ENCODE data around the gene FSTL4.

Gene FSTL4

GRCh38 chr5:133337795-133338445, 274.4 kb downstream of the FSTL4 start:
- no peaks in the 10 kb centered on the region for H3K36me3 ChIP-seq (ENCODE audit: control insufficient read depth, insufficient read depth, low read length)
- no peak overlapping the region for H3K9ac ChIP-seq (ENCODE audit: low read length)
- no peak overlapping the region for H3K4me3 ChIP-seq (ENCODE audit: low read length)
- no peaks in the 10 kb centered on the region for H3K9me3 ChIP-seq (ENCODE audit: control insufficient read depth, low read length)
- H3K4me1 ChIP-seq (ENCODE audit: control insufficient read depth, insufficient read depth, low read length), result peaks cover 6% of the 10 kb centered on the region
- no peaks in the 10 kb centered on the region for H3K27me3 ChIP-seq (ENCODE audit: control insufficient read depth, insufficient read depth, low read length)

GRCh38 chr5:133336969-133337410, 275.4 kb downstream of the FSTL4 start:
- Histone ChIP-seq H3K4me3 (ENCODE audit: low read length) (no peak overlapping the region), H3K36me3 (ENCODE audit: control insufficient read depth, insufficient read depth, low read length) (no peaks in the 10 kb centered on the region), H3K4me1 (ENCODE audit: control insufficient read depth, insufficient read depth, low read length) (peaks cover 6% of the 10 kb centered on the region), H3K27me3 (ENCODE audit: control insufficient read depth, insufficient read depth, low read length) (no peaks in the 10 kb centered on the region), H3K9ac (ENCODE audit: low read length) (no peak overlapping the region), H3K9me3 (ENCODE audit: control insufficient read depth, low read length) (no peaks in the 10 kb centered on the region)

DNA sequence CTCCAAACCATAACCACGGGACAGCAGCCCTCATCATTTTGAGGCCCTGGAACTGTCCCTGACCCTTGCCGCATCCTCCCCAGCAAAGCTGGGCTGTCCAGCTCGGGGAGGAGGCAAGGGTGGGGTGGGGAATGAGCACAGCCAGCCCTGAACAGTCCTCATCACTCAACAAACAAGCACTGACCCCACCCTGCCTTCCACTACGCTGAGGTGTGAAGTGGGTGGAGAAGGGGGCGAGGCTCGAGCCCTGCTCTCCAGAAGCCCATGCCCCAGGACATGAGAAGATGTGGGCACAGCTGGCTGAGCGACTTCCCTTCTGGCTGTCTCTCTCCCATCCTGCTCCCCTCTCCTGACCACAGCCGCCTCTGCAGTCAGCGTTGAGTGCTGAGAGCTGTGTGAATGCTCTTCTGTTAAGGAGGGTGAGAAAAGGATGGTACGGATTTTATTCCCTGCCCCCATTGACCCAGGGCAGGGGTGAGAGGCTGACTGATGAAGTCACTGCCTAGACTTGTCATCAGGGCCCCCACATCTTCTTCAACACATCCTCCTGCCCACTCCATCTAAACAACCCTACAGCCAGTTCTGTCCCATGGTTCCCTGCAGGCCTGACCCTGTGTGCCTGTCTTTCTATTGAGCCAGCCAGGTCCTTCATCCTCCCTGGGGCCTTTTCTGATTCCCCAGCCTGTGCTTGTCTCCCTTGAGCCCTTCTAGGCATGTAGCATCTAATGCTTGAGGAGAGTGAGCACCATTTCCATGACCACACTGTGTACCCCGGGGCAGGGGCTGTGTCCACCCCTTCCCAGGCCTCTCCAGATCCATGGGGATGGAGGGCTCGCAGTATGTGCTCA, 276.0 kb downstream of the FSTL4 start:
- H3K4me1 ChIP-seq (ENCODE audit: control insufficient read depth, insufficient read depth, low read length), result peaks cover 6% of the 10 kb centered on the region
- H3K9me3 ChIP-seq (ENCODE audit: control insufficient read depth, low read length), result no peaks in the 10 kb centered on the region
- no peaks in the 10 kb centered on the region for H3K27me3 ChIP-seq (ENCODE audit: control insufficient read depth, insufficient read depth, low read length)
- H3K36me3 ChIP-seq (ENCODE audit: control insufficient read depth, insufficient read depth, low read length), result no peaks in the 10 kb centered on the region
- H3K9ac ChIP-seq (ENCODE audit: low read length), result no peak overlapping the region
- no peak overlapping the region for H3K4me3 ChIP-seq (ENCODE audit: low read length)

GRCh38 chr5:133334796-133335639, 277.3 kb downstream of the FSTL4 start:
- Histone ChIP-seq H3K36me3 (ENCODE audit: control insufficient read depth, insufficient read depth, low read length) (no peaks in the 10 kb centered on the region), H3K4me3 (ENCODE audit: low read length) (no peak overlapping the region), H3K4me1 (ENCODE audit: control insufficient read depth, insufficient read depth, low read length) (peaks cover 6% of the 10 kb centered on the region), H3K27me3 (ENCODE audit: control insufficient read depth, insufficient read depth, low read length) (no peaks in the 10 kb centered on the region), H3K9me3 (ENCODE audit: control insufficient read depth, low read length) (no peaks in the 10 kb centered on the region), H3K9ac (ENCODE audit: low read length) (no peak overlapping the region)

DNA sequence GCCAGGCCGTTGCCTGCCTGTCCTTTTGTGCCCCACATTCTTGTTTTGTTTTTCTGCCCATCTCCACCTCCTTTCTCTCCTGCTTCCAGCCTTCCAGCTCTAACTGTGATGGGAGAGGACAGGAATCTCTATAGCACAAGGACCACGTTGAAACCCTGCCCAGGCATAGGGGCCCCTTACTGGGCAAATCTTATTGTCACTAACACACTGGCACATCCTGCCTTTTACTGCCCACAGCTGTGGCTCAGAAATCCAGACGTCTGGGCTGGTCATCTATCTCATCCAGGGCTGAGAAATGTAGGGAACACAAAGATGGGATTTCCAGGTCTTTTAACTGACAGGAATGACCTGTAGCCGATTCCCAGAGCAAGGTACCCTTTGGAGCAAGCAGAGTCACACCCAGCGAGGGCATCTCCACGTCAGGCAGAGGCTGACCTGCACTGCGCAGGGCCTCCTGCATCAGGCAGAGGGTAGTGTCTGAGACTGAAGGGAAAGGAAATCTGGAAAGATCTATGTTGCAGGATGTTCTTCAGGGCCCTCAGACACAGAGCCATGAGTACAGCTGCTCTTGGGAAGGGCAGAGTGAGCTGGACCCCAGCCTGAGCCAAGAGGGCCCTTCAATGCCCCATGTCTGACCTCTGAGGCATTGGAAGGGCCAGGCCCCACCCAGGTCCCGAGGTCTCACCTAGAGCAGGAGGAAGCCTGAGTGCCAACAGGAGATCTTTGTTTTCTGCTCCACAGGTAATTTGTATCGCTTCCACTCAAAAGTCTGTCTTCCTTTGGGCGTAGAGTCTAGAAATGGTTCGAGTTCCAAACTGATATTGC, 278.8 kb downstream of the FSTL4 start:
- Histone ChIP-seq H3K9ac (ENCODE audit: low read length) (no peak overlapping the region), H3K27me3 (ENCODE audit: control insufficient read depth, insufficient read depth, low read length) (no peaks in the 10 kb centered on the region), H3K4me1 (ENCODE audit: control insufficient read depth, insufficient read depth, low read length) (peaks cover 6% of the 10 kb centered on the region), H3K4me3 (ENCODE audit: low read length) (no peak overlapping the region), H3K36me3 (ENCODE audit: control insufficient read depth, insufficient read depth, low read length) (no peaks in the 10 kb centered on the region), H3K9me3 (ENCODE audit: control insufficient read depth, low read length) (no peaks in the 10 kb centered on the region)

GRCh38 chr5:133332439-133333024, 279.8 kb downstream of the FSTL4 start:
- no peaks in the 10 kb centered on the region for H3K27me3 ChIP-seq (ENCODE audit: control insufficient read depth, insufficient read depth, low read length)
- peaks cover 6% of the 10 kb centered on the region for H3K4me1 ChIP-seq (ENCODE audit: control insufficient read depth, insufficient read depth, low read length)
- no peaks in the 10 kb centered on the region for H3K9me3 ChIP-seq (ENCODE audit: control insufficient read depth, low read length)

GRCh38 chr5:133331941-133332340, 280.4 kb downstream of the FSTL4 start:
- no peak overlapping the region for H3K9ac ChIP-seq (ENCODE audit: low read length)
- H3K27me3 ChIP-seq (ENCODE audit: control insufficient read depth, insufficient read depth, low read length), result no peaks in the 10 kb centered on the region
- H3K9me3 ChIP-seq (ENCODE audit: control insufficient read depth, low read length), result no peaks in the 10 kb centered on the region
- peaks cover 6% of the 10 kb centered on the region for H3K4me1 ChIP-seq (ENCODE audit: control insufficient read depth, insufficient read depth, low read length)
- no peak overlapping the region for H3K4me3 ChIP-seq (ENCODE audit: low read length)
- no peaks in the 10 kb centered on the region for H3K36me3 ChIP-seq (ENCODE audit: control insufficient read depth, insufficient read depth, low read length)

More at GRCh38 chr5:133332439-133333024, 279.8 kb downstream of the FSTL4 start:
- Histone ChIP-seq H3K9ac (ENCODE audit: low read length) (no peak overlapping the region), H3K4me3 (ENCODE audit: low read length) (no peak overlapping the region), H3K36me3 (ENCODE audit: control insufficient read depth, insufficient read depth, low read length) (no peaks in the 10 kb centered on the region)

DNA sequence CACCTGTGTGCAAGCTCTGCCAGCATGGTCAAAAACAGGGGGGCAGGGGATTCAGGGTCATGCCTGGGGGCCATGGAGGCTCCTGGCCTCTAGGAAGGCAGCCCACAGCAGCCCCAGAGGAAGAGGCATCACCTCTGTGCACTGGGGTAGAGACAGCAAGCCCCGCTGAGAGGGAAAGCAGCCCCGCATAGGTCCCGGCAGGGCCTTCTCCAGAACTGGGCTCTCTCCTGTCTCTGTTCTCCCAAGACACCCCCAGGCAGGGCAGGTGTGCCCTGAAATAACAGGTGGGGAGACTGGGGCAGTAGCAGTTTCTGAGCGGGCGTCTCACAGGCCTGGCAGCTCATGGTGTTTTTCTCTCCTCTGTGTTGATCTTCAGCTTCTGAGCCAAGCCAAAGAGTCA, 281.4 kb downstream of the FSTL4 start:
- Histone ChIP-seq H3K9ac (ENCODE audit: low read length) (no peak overlapping the region), H3K4me3 (ENCODE audit: low read length) (no peak overlapping the region), H3K36me3 (ENCODE audit: control insufficient read depth, insufficient read depth, low read length) (no peaks in the 10 kb centered on the region), H3K4me1 (ENCODE audit: control insufficient read depth, insufficient read depth, low read length) (peaks cover 5% of the 10 kb centered on the region), H3K9me3 (ENCODE audit: control insufficient read depth, low read length) (no peaks in the 10 kb centered on the region), H3K27me3 (ENCODE audit: control insufficient read depth, insufficient read depth, low read length) (no peaks in the 10 kb centered on the region)

GRCh38 chr5:133328800-133329199, 283.5 kb downstream of the FSTL4 start:
- no peaks in the 10 kb centered on the region for H3K4me1 ChIP-seq (ENCODE audit: control insufficient read depth, insufficient read depth, low read length)
- H3K4me3 ChIP-seq (ENCODE audit: low read length), result no peak overlapping the region
- H3K9ac ChIP-seq (ENCODE audit: low read length), result no peak overlapping the region

DNA sequence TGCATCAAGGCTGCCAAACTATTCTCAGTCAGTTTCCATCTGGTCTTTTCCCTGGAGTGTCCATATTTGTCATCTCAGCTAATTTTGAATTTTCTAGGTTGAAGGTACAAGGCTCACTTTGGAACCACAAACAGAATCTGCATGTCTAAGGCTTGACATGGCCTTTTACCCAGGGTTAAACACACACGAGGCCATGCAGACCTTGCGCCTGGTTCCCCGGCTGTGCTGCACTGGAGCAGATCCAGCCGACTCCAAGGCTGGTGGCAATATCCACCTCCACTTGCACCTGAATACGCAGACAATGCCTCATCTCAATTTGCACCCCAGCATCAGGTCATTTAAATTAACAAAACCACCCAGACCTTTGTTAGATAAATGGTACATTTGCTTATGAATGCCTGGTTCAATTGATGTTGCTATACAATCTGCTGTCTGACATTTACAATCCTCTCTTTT, 284.4 kb downstream of the FSTL4 start:
- no peaks in the 10 kb centered on the region for H3K27me3 ChIP-seq (ENCODE audit: control insufficient read depth, insufficient read depth, low read length)
- no peak overlapping the region for H3K4me3 ChIP-seq (ENCODE audit: low read length)
- no peaks in the 10 kb centered on the region for H3K36me3 ChIP-seq (ENCODE audit: control insufficient read depth, insufficient read depth, low read length)
- H3K9me3 ChIP-seq (ENCODE audit: control insufficient read depth, low read length), result no peaks in the 10 kb centered on the region
- H3K9ac ChIP-seq (ENCODE audit: low read length), result no peak overlapping the region
- H3K4me1 ChIP-seq (ENCODE audit: control insufficient read depth, insufficient read depth, low read length), result no peaks in the 10 kb centered on the region

More at GRCh38 chr5:133328800-133329199, 283.5 kb downstream of the FSTL4 start:
- Histone ChIP-seq H3K9me3 (ENCODE audit: control insufficient read depth, low read length) (no peaks in the 10 kb centered on the region), H3K36me3 (ENCODE audit: control insufficient read depth, insufficient read depth, low read length) (no peaks in the 10 kb centered on the region), H3K27me3 (ENCODE audit: control insufficient read depth, insufficient read depth, low read length) (no peaks in the 10 kb centered on the region)

DNA sequence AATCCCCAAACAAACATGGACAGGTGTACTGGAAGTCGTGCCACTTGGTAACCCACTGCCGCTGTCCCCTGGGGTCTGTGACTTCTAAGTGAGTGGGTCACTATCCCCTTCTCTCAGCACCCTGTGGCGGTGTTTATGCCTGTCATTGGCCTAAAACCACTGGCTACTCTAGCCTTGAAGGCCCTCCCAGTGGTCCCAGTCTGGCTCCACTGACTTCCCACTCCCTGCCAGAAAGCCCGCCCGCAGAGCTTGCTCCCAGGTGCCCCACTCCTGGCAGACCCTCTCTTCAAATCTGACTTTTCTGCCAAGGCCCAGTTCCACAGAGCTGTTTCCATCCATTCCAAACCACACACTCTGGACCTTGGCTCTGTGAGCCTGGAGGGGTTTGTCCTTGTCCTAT, 286.0 kb downstream of the FSTL4 start:
- H3K9me3 ChIP-seq (ENCODE audit: control insufficient read depth, low read length), result no peaks in the 10 kb centered on the region
- no peak overlapping the region for H3K9ac ChIP-seq (ENCODE audit: low read length)
- no peaks in the 10 kb centered on the region for H3K27me3 ChIP-seq (ENCODE audit: control insufficient read depth, insufficient read depth, low read length)
- H3K36me3 ChIP-seq (ENCODE audit: control insufficient read depth, insufficient read depth, low read length), result no peaks in the 10 kb centered on the region
- H3K4me3 ChIP-seq (ENCODE audit: low read length), result no peak overlapping the region
- H3K4me1 ChIP-seq (ENCODE audit: control insufficient read depth, insufficient read depth, low read length), result peaks cover 10% of the 10 kb centered on the region

Data from mucosa of stomach (tissue), 1 donor.